ENCODE data around the gene CDH23.

The CDH23 gene

GRCh38 chr10:71647526-71648253 is 251.0 kb downstream of the CDH23 start:
- FAIRE-seq = no peak

GRCh38 chr10:71648254-71648932 is 251.7 kb downstream of the CDH23 start:
- no peak for FAIRE-seq

GRCh38 chr10:71648933-71649320 is 252.2 kb downstream of the CDH23 start:
- FAIRE-seq = no peak

GRCh38 chr10:71649631-71650030 is 252.9 kb downstream of the CDH23 start:
- no peak for FAIRE-seq

GRCh38 chr10:71650397-71650796 is 253.7 kb downstream of the CDH23 start:
- no peak for FAIRE-seq

DNA sequence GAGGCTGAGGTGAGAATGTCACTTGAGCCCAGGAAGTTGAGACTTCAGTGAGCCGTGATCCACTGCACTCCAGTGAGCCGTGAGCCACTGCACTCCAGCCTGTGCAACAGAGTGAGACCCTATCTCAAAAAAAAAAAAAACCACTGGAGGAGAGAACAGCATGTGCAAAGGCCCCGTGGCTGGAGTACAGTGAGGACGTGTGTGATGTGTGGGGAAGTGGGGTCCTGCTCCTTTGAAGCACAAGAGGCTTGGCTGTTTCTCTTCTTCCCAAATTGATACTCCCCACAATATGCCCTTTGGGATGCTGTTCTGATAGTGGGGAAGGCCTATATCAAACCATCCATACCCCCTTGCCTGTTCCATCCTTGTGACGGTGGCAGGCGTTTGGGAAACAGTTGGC is 254.7 kb downstream of the CDH23 start:
- no peak for FAIRE-seq

GRCh38 chr10:71651928-71652327 is 255.2 kb downstream of the CDH23 start:
- no peak for FAIRE-seq

GRCh38 chr10:71653044-71653443 is 256.3 kb downstream of the CDH23 start:
- FAIRE-seq = no peak

GRCh38 chr10:71656220-71656619 is 259.5 kb downstream of the CDH23 start:
- no peak for FAIRE-seq

GRCh38 chr10:71657604-71658466 is 261.1 kb downstream of the CDH23 start:
- no peak for FAIRE-seq

DNA sequence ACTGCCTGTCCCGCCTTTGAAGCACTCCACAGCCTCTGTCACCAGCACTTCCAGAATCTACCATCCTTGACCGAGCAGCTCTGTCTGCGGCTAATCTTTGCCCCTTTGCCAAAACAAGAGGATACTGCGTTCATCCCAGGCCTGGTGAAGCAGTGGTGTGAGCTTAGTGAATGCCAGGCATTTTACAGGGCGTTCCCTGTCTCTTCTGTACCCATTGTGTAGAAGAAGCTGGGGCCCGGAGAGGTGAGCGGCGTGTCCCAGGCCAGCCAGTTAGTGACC is 261.7 kb downstream of the CDH23 start:
- no peak for FAIRE-seq

GRCh38 chr10:71659111-71659634 is 262.5 kb downstream of the CDH23 start:
- FAIRE-seq = no peak

GRCh38 chr10:71659737-71660136 is 263.0 kb downstream of the CDH23 start:
- FAIRE-seq = no peak

GRCh38 chr10:71660313-71660712 is 263.6 kb downstream of the CDH23 start:
- FAIRE-seq = no peak

GRCh38 chr10:71661060-71661622 is 264.4 kb downstream of the CDH23 start:
- FAIRE-seq = no peak

DNA sequence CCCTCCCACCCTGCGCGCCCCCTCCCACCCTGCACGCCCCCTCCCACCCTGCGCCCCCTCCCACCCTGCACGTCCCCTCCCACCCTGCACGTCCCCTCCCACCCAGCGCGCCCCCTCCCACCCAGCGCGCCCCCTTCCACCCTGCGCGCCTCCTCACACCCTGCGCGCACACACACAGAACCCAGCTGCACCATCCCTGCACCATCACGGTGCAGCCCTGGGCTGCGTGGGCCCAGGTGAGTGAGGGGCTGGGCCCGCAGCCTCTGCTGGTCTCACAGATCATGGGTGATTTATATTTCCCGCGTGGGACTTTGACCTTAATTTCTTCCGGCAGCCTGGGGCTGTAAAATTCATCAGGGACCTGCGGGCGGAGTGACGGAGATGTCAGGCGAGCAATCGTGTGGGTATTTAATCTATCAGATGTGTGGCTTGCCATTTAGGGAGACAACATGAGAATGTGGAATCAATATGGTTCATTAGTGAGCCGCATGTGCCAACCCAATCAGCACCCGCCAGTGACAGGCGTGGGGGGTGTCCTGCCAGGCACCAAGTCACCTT is 265.1 kb downstream of the CDH23 start:
- FAIRE-seq = no peak

DNA sequence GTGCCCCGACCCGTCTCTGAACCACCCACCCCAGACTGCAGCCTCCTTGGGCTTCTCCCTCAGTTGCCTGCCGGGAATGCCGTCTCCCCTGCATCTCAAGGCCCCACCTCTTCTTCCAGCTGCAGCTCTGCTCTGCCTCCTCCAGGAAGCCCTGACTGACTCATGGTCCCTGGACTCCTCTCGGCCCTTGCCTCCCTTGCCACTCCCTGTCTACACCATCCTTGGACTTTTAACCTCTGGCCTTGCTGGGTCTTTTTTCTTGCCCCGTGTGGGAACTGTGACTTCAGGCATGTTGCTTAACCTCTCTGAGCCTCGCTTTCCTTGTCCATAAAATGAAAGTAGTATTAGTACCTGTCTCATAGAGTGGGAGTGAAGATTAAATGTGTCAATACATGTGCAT is 266.6 kb downstream of the CDH23 start:
- no peak for FAIRE-seq

DNA sequence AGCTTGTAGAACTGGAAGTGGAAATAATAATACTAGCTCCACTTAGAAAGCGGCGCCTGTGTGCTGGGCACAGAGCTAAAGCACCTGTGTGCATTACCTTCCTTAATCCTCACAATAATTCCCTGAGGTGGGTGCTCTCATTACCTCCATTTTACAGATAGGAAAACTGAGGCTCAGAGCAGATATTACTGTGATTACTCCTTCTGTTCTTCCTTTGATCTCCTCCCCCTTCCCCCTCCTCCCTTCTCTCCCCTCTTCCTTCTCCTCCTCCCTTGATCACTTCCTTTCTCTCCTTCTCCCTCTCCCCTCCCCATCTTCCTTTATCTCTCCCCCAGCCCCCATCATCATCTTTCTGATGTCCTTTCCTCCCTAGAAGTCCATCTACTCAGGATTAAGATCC is 267.9 kb downstream of the CDH23 start:
- no peak for FAIRE-seq

- FAIRE-seq = no peak
Measured at GRCh38 chr10:71665456-71665855, 268.7 kb downstream of the CDH23 start.

GRCh38 chr10:71666639-71667386 is 270.1 kb downstream of the CDH23 start:
- FAIRE-seq = no peak

DNA sequence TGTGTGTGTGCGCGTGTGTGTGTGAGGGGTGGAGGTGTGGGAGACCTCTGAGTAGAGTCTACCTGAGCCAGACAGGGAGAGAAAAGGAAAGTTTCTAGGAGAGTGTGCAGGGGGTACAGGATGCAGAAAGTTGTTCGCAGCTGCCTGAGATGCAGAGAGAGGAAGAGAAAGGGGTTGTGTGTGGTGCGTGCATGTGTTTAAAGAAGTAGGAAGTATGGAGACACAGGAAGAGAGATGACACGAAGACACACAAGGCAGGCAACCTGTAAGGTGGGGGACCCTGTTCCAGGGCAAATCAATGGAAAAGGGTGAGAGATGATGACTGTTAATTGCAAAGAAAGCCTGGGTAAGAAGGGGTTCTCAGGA is 270.6 kb downstream of the CDH23 start:
- FAIRE-seq = no peak
